ENCODE measurements around the gene FAM107B.
A peak's percentile ranks its signal among the peaks of the same experiment; 100 is the strongest.

Gene FAM107B

GRCh38 chr10:14776546-14776945 lies 1.8 kb upstream of the FAM107B start:
- DNase-seq (ENCODE audit: low read depth), result no peak

- DNase-seq (ENCODE audit: low read depth), result no peak
These were observed 959 bp upstream of the FAM107B start for GRCh38 chr10:14775656-14776055.

DNA sequence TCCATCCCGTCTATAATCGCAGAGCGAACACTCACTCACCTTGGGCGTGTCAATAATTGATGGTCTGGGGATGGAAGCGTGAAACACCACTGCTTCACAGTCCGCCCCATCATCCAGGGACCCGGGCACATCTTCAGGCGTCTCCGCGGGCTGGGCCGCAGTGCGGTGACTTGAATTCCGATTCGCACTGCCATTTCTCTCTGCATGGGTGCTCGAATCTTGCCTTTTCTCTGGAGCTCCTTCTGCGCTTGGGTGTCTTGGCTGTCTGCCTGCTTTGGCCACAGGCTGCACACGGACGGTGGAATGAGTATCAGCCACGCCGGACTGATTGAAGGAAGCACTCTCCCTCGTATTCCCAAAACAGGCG lies 500 bp downstream of the FAM107B start:
- no peak for DNase-seq (ENCODE audit: low read depth)

DNA sequence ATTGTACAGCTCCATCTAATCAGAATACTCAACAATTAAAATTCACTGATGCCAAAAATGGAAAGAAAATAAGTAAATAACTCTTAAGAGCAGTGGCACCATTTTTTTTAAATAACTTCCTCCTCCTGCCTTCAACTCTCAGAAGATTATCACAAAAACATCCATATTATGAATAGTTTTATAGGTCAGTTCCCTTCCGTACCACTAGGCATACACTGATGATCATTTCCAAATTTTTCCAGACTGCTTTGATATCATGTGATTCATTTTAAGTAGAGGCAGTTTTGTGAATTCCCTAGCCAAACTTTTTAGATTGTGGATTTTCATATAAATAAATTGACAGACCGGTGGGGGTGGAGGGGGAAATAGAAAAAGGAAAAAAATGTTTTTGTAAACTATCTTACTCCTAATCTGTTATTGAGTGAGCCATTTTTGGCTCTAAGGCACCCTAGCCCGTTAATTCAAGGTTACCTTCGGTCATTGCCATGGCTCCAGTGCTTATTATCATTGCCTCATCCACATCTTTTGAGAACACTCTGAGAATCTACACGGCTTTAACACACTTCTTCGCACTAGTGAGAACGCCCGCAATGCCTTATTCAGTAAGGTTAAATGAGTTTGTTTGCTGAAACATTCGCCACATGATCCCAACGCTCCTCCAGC lies 1.0 kb downstream of the FAM107B start:
- no peak for DNase-seq (ENCODE audit: low read depth)

DNA sequence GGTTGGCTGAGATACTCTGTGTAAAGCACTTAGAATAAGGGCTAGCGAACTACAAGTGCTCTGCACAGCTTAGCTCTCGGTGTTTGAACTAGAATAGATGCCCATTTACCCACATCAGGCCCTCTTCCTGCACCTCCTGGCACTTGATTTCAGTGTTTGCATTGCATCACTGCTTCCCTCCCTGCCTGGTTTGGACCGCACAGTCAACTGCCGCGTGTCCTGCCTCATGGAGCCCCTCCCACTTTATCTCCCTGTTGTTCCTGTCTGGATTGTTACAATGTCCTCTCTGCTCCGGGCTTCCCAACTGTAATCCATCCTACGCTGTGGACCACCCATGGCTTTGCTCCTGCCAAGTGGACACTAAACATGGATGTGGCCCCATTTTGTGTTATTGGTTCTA lies 2.3 kb downstream of the FAM107B start:
- DNase-seq (ENCODE audit: low read depth), result no peak

DNA sequence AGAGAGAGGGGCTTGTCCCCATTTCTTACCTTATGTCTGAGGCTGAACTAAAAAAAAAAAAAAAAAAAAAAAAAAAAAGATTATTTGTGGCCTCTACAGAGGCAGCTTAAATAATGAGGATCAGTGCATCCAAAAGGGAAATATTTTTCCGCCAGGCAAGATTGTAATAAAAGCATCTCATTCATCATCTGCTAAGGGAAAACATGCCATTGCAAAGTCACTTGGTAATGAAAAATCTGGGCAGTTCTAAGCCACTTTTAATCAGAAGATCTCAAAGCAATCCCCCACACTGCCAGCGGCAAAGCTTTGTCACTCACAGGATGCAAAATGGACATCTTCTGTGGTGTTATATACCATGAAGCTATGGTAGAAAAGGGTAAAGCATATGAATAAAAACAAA lies 3.8 kb downstream of the FAM107B start:
- no peak for DNase-seq (ENCODE audit: low read depth)

GRCh38 chr10:14761372-14761771 lies 13.3 kb downstream of the FAM107B start:
- DNase-seq (ENCODE audit: low read depth), result no peak

DNA sequence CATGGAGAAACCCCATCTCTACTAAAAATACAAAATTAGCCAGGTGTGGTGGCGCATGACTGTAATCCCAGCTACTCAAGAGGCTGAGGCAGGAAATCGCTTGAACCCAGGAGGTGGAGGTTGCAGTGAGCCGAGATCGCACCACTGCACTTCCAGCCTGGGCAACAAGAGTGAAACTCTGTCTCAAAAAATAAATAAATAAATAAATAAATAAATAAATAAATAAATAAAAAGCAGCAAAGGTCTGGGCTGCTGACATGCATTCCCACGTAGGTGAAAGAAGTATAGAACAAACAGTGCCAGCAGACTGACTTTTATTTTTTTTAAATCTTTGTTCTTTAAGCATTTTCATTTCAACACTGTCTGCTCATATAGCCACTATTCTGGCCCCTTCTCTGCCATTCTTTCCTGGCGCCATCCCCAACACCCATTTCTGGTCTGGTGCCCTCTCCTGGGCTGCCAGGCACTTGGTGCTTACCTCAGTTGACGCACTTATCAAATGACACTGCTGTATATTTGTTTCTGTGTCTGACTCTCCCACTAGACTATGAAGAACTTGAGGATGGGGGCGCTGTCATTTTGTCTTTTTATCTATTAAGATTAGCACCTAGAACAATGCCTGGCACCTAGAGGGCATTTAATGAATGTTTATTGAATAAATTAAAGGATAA lies 15.6 kb downstream of the FAM107B start:
- DNase-seq (ENCODE audit: low read depth), result no peak

GRCh38 chr10:14758451-14758850 lies 16.2 kb downstream of the FAM107B start:
- no peak for DNase-seq (ENCODE audit: low read depth)

GRCh38 chr10:14757986-14758385 lies 16.7 kb downstream of the FAM107B start:
- DNase-seq (ENCODE audit: low read depth), result no peak

DNA sequence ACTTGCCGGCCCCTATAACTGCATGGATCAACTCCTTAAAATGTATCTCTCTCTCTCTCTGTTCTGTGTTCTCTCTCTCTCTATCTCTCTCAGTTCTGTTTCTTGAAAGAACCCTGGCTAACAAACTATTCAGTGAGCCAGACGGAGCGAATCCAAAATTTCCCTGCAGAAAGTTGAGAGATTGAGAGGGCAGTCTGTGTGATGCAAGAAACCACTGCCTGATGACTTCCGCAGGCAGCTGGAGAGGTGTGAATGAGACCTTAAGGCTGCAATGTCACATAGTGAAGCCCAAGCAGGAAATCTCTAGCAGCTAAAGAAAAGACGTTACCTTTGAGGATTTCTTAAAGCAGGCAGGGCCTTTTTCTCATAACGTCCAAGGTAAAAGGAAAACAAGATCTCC lies 17.3 kb downstream of the FAM107B start:
- DNase-seq (ENCODE audit: low read depth), result no peak

DNA sequence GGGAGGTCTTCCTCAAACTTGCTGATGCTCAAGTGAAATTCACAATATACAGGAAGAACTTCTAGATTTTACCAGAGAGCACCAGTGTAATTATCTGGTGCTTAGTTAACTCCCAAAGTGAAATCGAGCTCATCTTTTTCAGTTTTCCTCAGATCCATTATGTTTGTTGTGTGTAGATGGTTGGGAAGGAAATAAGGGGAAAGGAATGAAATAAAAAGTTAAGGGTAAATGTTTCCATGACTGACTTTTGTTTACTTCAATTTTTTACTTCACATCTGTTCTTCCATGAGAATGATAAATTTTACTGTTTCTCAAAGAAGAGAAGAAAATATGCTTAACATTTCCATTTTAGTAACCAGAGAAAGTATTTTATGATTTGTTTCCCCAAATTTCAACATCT lies 21.3 kb downstream of the FAM107B start:
- DNase-seq (ENCODE audit: low read depth), result no peak

DNA sequence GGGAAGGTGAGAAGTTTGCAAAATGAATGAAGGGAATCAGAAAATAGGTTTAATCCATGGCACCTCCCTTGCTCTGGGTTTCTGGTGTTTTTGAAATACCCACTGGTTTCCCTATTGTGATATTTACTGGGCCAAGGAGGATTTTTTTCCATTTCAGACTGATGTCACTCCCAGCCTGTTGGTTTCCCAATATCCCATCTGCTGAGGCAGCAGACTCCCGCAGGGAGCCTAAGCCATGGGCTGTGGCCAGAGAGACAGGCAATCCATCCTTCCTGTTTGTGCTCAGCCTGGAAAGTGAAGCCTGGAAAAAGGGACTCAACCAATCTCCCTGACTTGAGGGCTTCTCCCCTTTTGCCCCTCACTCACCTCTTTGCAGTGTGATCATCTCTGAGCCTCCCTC lies 22.8 kb downstream of the FAM107B start:
- peak; percentile 72 for DNase-seq (ENCODE audit: low read depth)

- peak; percentile 22 for DNase-seq (ENCODE audit: low read depth)
These were observed 23.4 kb downstream of the FAM107B start for GRCh38 chr10:14751014-14751896.

DNA sequence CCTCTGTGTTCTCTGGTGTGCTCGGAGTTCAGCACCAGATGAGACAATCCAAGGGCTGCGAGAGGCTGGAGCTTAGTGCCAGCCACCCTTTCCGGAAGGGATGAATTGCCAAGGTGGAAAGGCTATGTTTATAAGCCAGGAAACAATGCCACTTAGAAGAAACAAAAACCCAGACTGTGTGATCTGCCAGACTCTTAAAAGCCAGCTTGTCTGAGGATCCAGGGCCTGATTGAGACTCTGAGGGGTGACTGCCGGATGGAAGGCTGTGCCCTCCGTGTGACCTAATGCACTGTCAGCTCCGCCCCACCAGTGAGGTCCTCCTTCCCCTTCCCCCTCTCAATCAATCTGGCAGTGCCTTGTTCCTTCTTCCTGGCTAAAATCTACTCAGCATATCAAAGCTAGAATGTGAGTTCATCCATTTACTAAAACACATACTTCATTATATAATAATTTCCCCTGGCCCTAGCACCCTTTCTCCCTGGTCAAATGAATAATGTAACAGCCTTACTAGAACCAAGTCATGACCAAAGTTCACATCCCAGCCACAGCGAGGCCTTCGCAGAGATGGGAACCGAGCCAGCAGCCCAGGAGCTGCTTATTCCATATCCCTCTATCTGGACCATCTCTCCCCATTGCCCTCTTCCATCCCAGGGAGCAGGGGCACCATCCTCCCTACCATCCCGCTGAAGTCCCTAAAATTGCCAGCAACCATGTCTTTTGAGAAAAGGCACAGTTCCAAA lies 25.5 kb downstream of the FAM107B start:
- DNase-seq (ENCODE audit: low read depth), result no peak

DNA sequence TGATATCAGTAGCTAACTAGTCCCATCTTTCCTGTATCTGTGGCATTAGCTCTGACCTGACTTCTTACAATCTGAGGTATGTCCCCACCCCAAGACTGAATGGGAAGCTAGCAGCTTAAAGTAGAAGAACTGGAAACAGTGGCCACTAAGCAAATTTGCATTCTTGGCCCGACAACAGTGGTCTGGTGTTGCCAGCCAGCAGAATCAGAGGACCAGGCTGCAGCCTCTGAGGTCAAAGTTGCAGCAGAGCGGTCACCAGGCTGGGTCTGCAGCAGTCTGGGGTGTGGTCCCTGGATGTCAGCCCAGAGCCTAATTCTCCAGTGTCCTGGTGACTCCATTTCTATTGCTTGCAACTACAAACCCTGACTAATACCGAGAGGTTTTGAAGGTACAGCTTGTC lies 26.3 kb downstream of the FAM107B start:
- DNase-seq (ENCODE audit: low read depth), result peak; percentile 18

GRCh38 chr10:14742815-14743214 lies 31.9 kb downstream of the FAM107B start:
- no peak for DNase-seq (ENCODE audit: low read depth)

DNA sequence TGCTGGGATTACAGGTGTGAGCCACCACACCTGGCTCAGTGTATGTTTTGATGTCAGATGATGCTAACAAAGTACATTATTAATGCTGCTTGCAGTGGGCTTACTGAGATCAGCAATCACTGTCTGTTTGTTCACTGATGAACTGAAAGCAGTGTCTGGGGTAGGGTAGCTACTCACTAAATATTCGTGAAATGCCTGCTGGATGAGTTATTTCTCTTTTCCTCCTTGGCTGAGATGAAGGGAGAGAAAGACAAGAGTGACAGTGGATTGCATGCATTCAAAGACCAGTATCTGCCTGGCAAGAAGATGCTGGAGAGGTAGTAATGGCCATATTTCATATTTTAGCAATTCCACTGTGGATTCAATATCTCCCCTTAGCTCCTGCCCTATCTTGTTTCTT lies 32.3 kb downstream of the FAM107B start:
- DNase-seq (ENCODE audit: low read depth), result no peak

- no peak for DNase-seq (ENCODE audit: low read depth)
These were observed 33.9 kb downstream of the FAM107B start for GRCh38 chr10:14740684-14741247.

GRCh38 chr10:14737808-14738545 lies 36.7 kb downstream of the FAM107B start:
- DNase-seq (ENCODE audit: low read depth), result no peak

DNA sequence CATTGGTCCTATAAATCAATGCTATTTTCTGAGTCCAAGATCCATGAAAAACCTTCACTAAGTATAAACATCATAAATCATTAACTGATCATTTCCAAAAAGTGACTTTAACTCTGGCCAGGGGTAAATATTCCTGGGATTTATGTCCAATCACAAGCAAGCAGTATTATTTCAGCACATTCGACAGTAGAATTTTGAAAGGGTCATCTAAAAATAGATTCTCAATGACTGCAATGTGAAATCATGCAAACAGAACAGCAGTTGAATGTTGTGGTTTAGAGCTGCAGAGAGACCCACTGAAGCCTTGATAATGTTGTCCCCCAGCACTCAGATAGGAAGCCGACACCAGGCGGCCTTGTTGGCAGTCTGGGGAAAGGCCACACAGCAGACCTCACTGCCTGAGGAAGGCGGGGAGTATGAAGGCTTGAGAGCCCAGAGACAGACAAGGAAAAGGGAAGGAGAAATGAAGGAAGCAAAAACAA lies 38.1 kb downstream of the FAM107B start:
- peak; percentile 19 for DNase-seq (ENCODE audit: low read depth)

Data from stromal cell of bone marrow (primary cell).